ENCODE data around the gene RIOK2.

The RIOK2 gene

DNA sequence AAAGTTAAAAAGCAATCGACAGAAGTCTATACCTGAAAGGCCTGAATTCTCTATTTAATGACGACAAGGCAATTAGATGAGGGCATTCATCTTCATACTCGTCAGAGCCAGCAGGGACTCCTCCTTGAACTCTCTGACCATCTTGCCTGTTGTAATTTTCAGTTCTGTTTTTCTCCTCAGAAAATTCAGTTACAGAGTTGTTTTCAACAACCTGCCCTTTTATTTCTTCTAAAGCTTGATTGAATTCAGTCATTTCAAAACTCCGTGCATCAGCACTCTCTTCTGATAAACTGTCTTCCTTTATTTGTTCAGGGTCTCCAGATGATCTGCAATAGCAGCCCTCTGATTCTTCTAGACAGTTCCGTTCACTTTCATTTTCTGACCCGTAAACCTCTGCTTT lies 15.6 kb downstream of the RIOK2 start:
- H3K9ac ChIP-seq (ENCODE audit: low read length in 2 of 2): no peak overlapping the region
- no peak overlapping the region for H3K27ac ChIP-seq (ENCODE audit: low read length)
- H3K36me3 ChIP-seq (ENCODE audit: control insufficient read depth in 2 of 2, insufficient read depth in 2 of 2, low read length in 2 of 2): peaks cover 10 to 29% of the 10 kb centered on the region in 2 donors

DNA sequence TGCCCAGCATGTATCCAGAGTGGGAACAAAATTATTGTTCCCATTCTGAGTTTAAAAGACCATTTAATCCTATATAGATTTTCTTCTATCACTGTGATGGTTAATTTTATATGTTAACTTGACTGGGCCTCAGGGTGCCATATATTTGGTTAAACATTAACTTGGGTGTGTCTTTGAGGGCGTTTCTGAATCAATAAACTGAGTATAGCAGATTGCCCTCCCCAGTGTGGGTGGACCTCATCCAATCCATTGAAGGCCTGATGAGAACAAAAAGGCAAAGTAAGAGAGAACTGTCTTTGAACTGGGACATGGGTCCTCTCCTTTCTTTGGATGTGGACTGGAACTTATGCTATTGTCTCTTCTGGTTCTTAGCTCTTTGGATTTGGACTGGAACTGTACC lies 17.3 kb downstream of the RIOK2 start:
- Histone ChIP-seq H3K27ac (ENCODE audit: low read length) (no peak overlapping the region), H3K36me3 (ENCODE audit: control insufficient read depth in 2 of 2, insufficient read depth in 2 of 2, low read length in 2 of 2) (peaks cover 9 to 21% of the 10 kb centered on the region in 2 donors)

More for the DNA sequence above, 15.6 kb downstream of the RIOK2 start:
- Histone ChIP-seq H3K4me3 (ENCODE audit: low read length in 2 of 2) (no peak overlapping the region), H3K27me3 (ENCODE audit: control insufficient read depth in 1 of 2, insufficient read depth in 2 of 2, low read length in 2 of 2) (no peaks in the 10 kb centered on the region), H3K9me3 (ENCODE audit: control insufficient read depth in 2 of 2, low read length in 2 of 2) (no peaks in the 10 kb centered on the region), H3K4me1 (ENCODE audit: control insufficient read depth, insufficient read depth, low read length) (no peaks in the 10 kb centered on the region)

DNA sequence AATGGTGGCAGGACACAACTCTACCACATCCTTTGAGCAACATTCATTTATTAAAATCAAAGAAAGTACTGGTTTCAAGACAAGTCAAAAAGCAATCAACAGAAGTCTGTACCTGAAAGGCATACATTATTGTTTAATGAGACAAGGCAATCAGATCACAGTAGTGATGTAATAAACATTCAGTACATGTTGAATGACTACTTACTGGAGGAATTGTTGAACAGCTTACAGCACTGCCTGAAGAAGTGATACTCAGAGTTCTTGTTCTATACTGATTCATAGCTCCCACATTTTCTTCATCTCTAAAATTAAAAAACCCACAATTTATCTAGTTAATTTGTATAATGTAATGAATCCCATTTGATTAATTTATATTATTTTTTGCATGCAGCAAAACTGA lies 18.2 kb downstream of the RIOK2 start:
- peaks cover 9 to 21% of the 10 kb centered on the region in 2 donors for H3K36me3 ChIP-seq (ENCODE audit: control insufficient read depth in 2 of 2, insufficient read depth in 2 of 2, low read length in 2 of 2)
- no peaks in the 10 kb centered on the region for H3K4me1 ChIP-seq (ENCODE audit: control insufficient read depth, insufficient read depth, low read length)
- H3K9ac ChIP-seq (ENCODE audit: low read length in 2 of 2): no peak overlapping the region
- no peak overlapping the region for H3K27ac ChIP-seq (ENCODE audit: low read length)
- H3K4me3 ChIP-seq (ENCODE audit: low read length in 2 of 2): no peak overlapping the region
- H3K27me3 ChIP-seq (ENCODE audit: control insufficient read depth in 1 of 2, insufficient read depth in 2 of 2, low read length in 2 of 2): no peaks in the 10 kb centered on the region
- no peaks in the 10 kb centered on the region for H3K9me3 ChIP-seq (ENCODE audit: control insufficient read depth in 2 of 2, low read length in 2 of 2)

More for the DNA sequence above, 17.3 kb downstream of the RIOK2 start:
- peak overlapping the region in 1 of 2 donors; percentile 23 for H3K9ac ChIP-seq (ENCODE audit: low read length in 2 of 2)
- H3K4me1 ChIP-seq (ENCODE audit: control insufficient read depth, insufficient read depth, low read length): no peaks in the 10 kb centered on the region
- no peaks in the 10 kb centered on the region for H3K9me3 ChIP-seq (ENCODE audit: control insufficient read depth in 2 of 2, low read length in 2 of 2)
- H3K27me3 ChIP-seq (ENCODE audit: control insufficient read depth in 1 of 2, insufficient read depth in 2 of 2, low read length in 2 of 2): no peaks in the 10 kb centered on the region
- H3K4me3 ChIP-seq (ENCODE audit: low read length in 2 of 2): no peak overlapping the region

GRCh38 chr5:97163790-97164285 lies 19.2 kb downstream of the RIOK2 start:
- H3K4me1 ChIP-seq (ENCODE audit: control insufficient read depth, insufficient read depth, low read length): no peaks in the 10 kb centered on the region
- no peaks in the 10 kb centered on the region for H3K9me3 ChIP-seq (ENCODE audit: control insufficient read depth in 2 of 2, low read length in 2 of 2)
- no peak overlapping the region for H3K27ac ChIP-seq (ENCODE audit: low read length)
- no peak overlapping the region for H3K9ac ChIP-seq (ENCODE audit: low read length in 2 of 2)
- no peak overlapping the region for H3K4me3 ChIP-seq (ENCODE audit: low read length in 2 of 2)
- H3K36me3 ChIP-seq (ENCODE audit: control insufficient read depth in 2 of 2, insufficient read depth in 2 of 2, low read length in 2 of 2): peaks cover 6 to 21% of the 10 kb centered on the region in 2 donors
- no peaks in the 10 kb centered on the region for H3K27me3 ChIP-seq (ENCODE audit: control insufficient read depth in 1 of 2, insufficient read depth in 2 of 2, low read length in 2 of 2)

DNA sequence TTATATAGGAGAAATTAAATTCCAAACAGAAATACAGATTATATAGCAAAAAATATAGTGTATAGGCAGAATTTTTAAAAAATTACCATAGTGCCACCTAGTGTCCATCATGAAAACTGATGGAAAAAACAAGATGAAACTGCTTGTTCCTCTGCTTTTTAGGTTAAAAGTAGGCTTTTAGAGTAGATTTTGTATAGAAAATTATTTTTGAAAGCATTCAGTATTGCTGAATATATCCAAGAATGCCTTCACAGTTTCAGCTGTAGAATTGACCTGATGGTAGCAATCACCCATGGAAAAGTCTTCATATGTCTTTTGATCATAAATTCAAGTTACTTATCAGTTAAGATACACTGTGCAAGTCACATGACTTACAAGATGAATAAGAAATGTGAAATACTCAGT lies 19.7 kb downstream of the RIOK2 start:
- no peak overlapping the region for H3K27ac ChIP-seq (ENCODE audit: low read length)
- no peaks in the 10 kb centered on the region for H3K27me3 ChIP-seq (ENCODE audit: control insufficient read depth in 1 of 2, insufficient read depth in 2 of 2, low read length in 2 of 2)
- H3K9ac ChIP-seq (ENCODE audit: low read length in 2 of 2): no peak overlapping the region
- H3K4me3 ChIP-seq (ENCODE audit: low read length in 2 of 2): no peak overlapping the region
- H3K4me1 ChIP-seq (ENCODE audit: control insufficient read depth, insufficient read depth, low read length): no peaks in the 10 kb centered on the region
- H3K36me3 ChIP-seq (ENCODE audit: control insufficient read depth in 2 of 2, insufficient read depth in 2 of 2, low read length in 2 of 2): peaks cover 6 to 18% of the 10 kb centered on the region in 2 donors
- no peaks in the 10 kb centered on the region for H3K9me3 ChIP-seq (ENCODE audit: control insufficient read depth in 2 of 2, low read length in 2 of 2)

- no peak overlapping the region for H3K4me3 ChIP-seq (ENCODE audit: low read length in 2 of 2)
- H3K36me3 ChIP-seq (ENCODE audit: control insufficient read depth in 2 of 2, insufficient read depth in 2 of 2, low read length in 2 of 2): peaks cover 6 to 13% of the 10 kb centered on the region in 2 donors
- H3K4me1 ChIP-seq (ENCODE audit: control insufficient read depth, insufficient read depth, low read length): no peaks in the 10 kb centered on the region
- H3K9me3 ChIP-seq (ENCODE audit: control insufficient read depth in 2 of 2, low read length in 2 of 2): peaks cover 0 to 3% of the 10 kb centered on the region in 2 donors
- no peaks in the 10 kb centered on the region for H3K27me3 ChIP-seq (ENCODE audit: control insufficient read depth in 1 of 2, insufficient read depth in 2 of 2, low read length in 2 of 2)
- no peak overlapping the region for H3K27ac ChIP-seq (ENCODE audit: low read length)
- H3K9ac ChIP-seq (ENCODE audit: low read length in 2 of 2): no peak overlapping the region
Observed at GRCh38 chr5:97162045-97162444, 21.0 kb downstream of the RIOK2 start.

DNA sequence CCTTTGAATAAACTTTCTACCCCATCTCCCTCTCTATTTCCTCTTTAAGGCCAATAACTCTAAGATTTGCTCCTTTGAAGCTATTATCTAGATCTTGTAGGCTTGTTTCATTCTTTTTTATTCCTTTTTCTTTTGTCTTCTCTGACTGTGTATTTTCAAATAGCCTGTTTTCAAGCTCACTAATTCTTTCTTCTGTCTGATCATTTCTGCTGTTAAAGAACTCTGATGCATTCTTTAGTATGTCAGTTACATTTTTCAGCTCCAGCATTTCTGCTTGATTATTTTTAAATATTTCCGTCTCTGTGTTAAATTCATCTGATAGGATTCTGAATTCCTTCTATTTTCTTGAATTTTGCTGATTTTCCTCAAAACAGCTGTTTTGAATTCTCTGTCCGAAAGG lies 25.4 kb downstream of the RIOK2 start:
- H3K4me3 ChIP-seq (ENCODE audit: low read length in 2 of 2): no peak overlapping the region
- H3K4me1 ChIP-seq (ENCODE audit: control insufficient read depth, insufficient read depth, low read length): no peaks in the 10 kb centered on the region
- H3K9me3 ChIP-seq (ENCODE audit: control insufficient read depth in 2 of 2, low read length in 2 of 2): peaks cover 0 to 3% of the 10 kb centered on the region in 2 donors
- H3K9ac ChIP-seq (ENCODE audit: low read length in 2 of 2): no peak overlapping the region
- H3K27me3 ChIP-seq (ENCODE audit: control insufficient read depth in 1 of 2, insufficient read depth in 2 of 2, low read length in 2 of 2): no peaks in the 10 kb centered on the region
- no peak overlapping the region for H3K27ac ChIP-seq (ENCODE audit: low read length)
- H3K36me3 ChIP-seq (ENCODE audit: control insufficient read depth in 2 of 2, insufficient read depth in 2 of 2, low read length in 2 of 2): peaks cover 0 to 2% of the 10 kb centered on the region in 2 donors

DNA sequence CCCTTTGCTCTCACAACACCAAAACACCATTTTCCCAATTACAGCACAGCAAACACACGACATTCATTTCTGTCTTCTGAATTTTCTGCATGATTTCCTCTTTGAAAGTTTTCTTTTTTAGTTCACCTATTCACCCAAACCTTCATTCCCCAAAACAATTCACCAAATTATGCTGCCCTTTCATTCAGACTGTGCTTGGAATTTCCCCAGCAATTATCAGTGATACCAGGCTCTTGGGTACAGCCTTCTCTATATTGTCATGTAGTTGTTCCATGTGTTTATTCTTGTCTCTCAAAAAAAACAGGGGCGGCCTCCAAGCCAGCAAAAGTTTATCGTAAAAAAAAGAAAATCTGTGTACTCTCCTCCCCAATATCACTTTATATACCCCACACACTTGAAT lies 31.7 kb downstream of the RIOK2 start:
- no peaks in the 10 kb centered on the region for H3K27me3 ChIP-seq (ENCODE audit: control insufficient read depth in 1 of 2, insufficient read depth in 2 of 2, low read length in 2 of 2)
- H3K4me3 ChIP-seq (ENCODE audit: low read length in 2 of 2): no peak overlapping the region
- no peaks in the 10 kb centered on the region for H3K9me3 ChIP-seq (ENCODE audit: control insufficient read depth in 2 of 2, low read length in 2 of 2)
- H3K9ac ChIP-seq (ENCODE audit: low read length in 2 of 2): no peak overlapping the region
- H3K27ac ChIP-seq (ENCODE audit: low read length): no peak overlapping the region
- H3K36me3 ChIP-seq (ENCODE audit: control insufficient read depth in 2 of 2, insufficient read depth in 2 of 2, low read length in 2 of 2): no peaks in the 10 kb centered on the region
- no peaks in the 10 kb centered on the region for H3K4me1 ChIP-seq (ENCODE audit: control insufficient read depth, insufficient read depth, low read length)

DNA sequence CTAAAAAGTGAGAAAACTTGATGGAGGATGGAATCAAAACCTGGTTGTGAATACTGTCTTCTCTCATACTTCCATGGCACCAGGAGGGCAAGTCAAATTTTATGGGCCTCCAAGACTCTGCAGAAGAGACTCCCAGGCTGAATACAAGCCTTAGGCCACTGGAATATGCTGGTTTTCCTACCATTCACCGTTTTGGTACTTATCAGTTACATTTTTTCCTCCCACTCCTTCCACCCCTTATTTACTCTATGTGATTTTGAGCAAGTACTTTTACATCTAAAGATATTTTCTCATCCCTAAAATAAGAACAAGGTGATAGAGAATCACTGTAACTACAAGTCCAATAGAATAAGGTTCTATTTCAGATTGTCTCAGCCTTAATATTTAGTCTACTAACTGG lies 32.6 kb downstream of the RIOK2 start:
- no peak overlapping the region for H3K9ac ChIP-seq (ENCODE audit: low read length in 2 of 2)
- no peak overlapping the region for H3K4me3 ChIP-seq (ENCODE audit: low read length in 2 of 2)
- no peaks in the 10 kb centered on the region for H3K27me3 ChIP-seq (ENCODE audit: control insufficient read depth in 1 of 2, insufficient read depth in 2 of 2, low read length in 2 of 2)
- no peaks in the 10 kb centered on the region for H3K9me3 ChIP-seq (ENCODE audit: control insufficient read depth in 2 of 2, low read length in 2 of 2)
- no peaks in the 10 kb centered on the region for H3K4me1 ChIP-seq (ENCODE audit: control insufficient read depth, insufficient read depth, low read length)
- no peaks in the 10 kb centered on the region for H3K36me3 ChIP-seq (ENCODE audit: control insufficient read depth in 2 of 2, insufficient read depth in 2 of 2, low read length in 2 of 2)
- H3K27ac ChIP-seq (ENCODE audit: low read length): no peak overlapping the region

- no peak overlapping the region for H3K27ac ChIP-seq (ENCODE audit: low read length)
- no peak overlapping the region for H3K9ac ChIP-seq (ENCODE audit: low read length in 2 of 2)
- no peak overlapping the region for H3K4me3 ChIP-seq (ENCODE audit: low read length in 2 of 2)
- H3K36me3 ChIP-seq (ENCODE audit: control insufficient read depth in 2 of 2, insufficient read depth in 2 of 2, low read length in 2 of 2): no peaks in the 10 kb centered on the region
- H3K9me3 ChIP-seq (ENCODE audit: control insufficient read depth in 2 of 2, low read length in 2 of 2): no peaks in the 10 kb centered on the region
- H3K4me1 ChIP-seq (ENCODE audit: control insufficient read depth, insufficient read depth, low read length): no peaks in the 10 kb centered on the region
- no peaks in the 10 kb centered on the region for H3K27me3 ChIP-seq (ENCODE audit: control insufficient read depth in 1 of 2, insufficient read depth in 2 of 2, low read length in 2 of 2)
Observed at GRCh38 chr5:97149709-97150108, 33.3 kb downstream of the RIOK2 start.

- Histone ChIP-seq H3K36me3 (ENCODE audit: control insufficient read depth in 2 of 2, insufficient read depth in 2 of 2, low read length in 2 of 2) (no peaks in the 10 kb centered on the region), H3K27me3 (ENCODE audit: control insufficient read depth in 1 of 2, insufficient read depth in 2 of 2, low read length in 2 of 2) (no peaks in the 10 kb centered on the region), H3K27ac (ENCODE audit: low read length) (no peak overlapping the region), H3K9ac (ENCODE audit: low read length in 2 of 2) (no peak overlapping the region), H3K4me3 (ENCODE audit: low read length in 2 of 2) (no peak overlapping the region), H3K9me3 (ENCODE audit: control insufficient read depth in 2 of 2, low read length in 2 of 2) (no peaks in the 10 kb centered on the region), H3K4me1 (ENCODE audit: control insufficient read depth, insufficient read depth, low read length) (no peaks in the 10 kb centered on the region)
Observed at GRCh38 chr5:97148288-97148687, 34.8 kb downstream of the RIOK2 start.

Data from stomach smooth muscle (tissue), 2 donors.